ENCODE results near the gene DDX24.
A peak's percentile ranks its signal among the peaks of the same experiment; 100 is the strongest.

The DDX24 gene

GRCh38 chr14:94081386-94081820, 401 bp upstream of the DDX24 start:
- H3K4ac ChIP-seq (ENCODE audit: low read depth, low read length): no peak overlapping the region
- WGBS (ENCODE audit: extremely low coverage, insufficient coverage, low lambda C conversion rate): no CpG with 5 or more reads among the region's 19 CpGs
- H2BK15ac ChIP-seq (replicated peaks; ENCODE audit: low read depth): no peak overlapping the region

GRCh38 chr14:94079891-94080620, 946 bp downstream of the DDX24 start:
- Histone ChIP-seq H2BK5ac (ENCODE audit: low read length) (no peak overlapping the region), H3K79me1 (ENCODE audit: low read length) (peaks cover 27% of the 10 kb centered on the region), H4K5ac (ENCODE audit: low read length) (no peak overlapping the region), H3K4me3 (ENCODE audit: low read length) (peak overlapping the region; percentile 91), H2AK5ac (ENCODE audit: low read length) (no peak overlapping the region), H3K56ac (ENCODE audit: low read length) (peak overlapping the region; percentile 96), H2BK15ac (replicated peaks; ENCODE audit: low read depth) (no peak overlapping the region), H3K4me1 (ENCODE audit: control insufficient read depth, low read depth, low read length) (peaks cover 13% of the 10 kb centered on the region), H3K18ac (ENCODE audit: low read length) (no peak overlapping the region), H3K4me2 (ENCODE audit: low read length) (peak overlapping the region; percentile 84), H4K8ac (ENCODE audit: low read depth, low read length) (no peak overlapping the region), H3K27me3 (ENCODE audit: insufficient read depth, low read length, poor library complexity) (no peaks in the 10 kb centered on the region), H3K27ac (ENCODE audit: low read depth, low read length) (no peak overlapping the region), H2BK120ac (ENCODE audit: low read depth, low read length) (no peak overlapping the region), H3K4ac (ENCODE audit: low read depth, low read length) (no peak overlapping the region), H3K79me2 (ENCODE audit: control insufficient read depth, insufficient read depth, low read length) (peaks cover 44% of the 10 kb centered on the region), H3K9ac (ENCODE audit: low read length) (peak overlapping the region; percentile 95), H3K36me3 (ENCODE audit: control insufficient read depth, insufficient read depth, low read length) (peaks cover 6% of the 10 kb centered on the region), H3K23ac (ENCODE audit: low read length) (no peak overlapping the region)
- DNase-seq: peak; percentile 30
- no CpG with 5 or more reads among the region's 15 CpGs for WGBS (ENCODE audit: extremely low coverage, insufficient coverage, low lambda C conversion rate)

More at GRCh38 chr14:94081386-94081820, 401 bp upstream of the DDX24 start:
- DNase-seq: no peak
- Histone ChIP-seq H3K79me2 (ENCODE audit: control insufficient read depth, insufficient read depth, low read length) (peaks cover 37% of the 10 kb centered on the region), H3K79me1 (ENCODE audit: low read length) (peaks cover 27% of the 10 kb centered on the region), H3K4me2 (ENCODE audit: low read length) (peak overlapping the region; percentile 96), H2AK5ac (ENCODE audit: low read length) (no peak overlapping the region), H3K9ac (ENCODE audit: low read length) (peak overlapping the region; percentile 88), H3K23ac (ENCODE audit: low read length) (no peak overlapping the region), H3K18ac (ENCODE audit: low read length) (no peak overlapping the region), H4K8ac (ENCODE audit: low read depth, low read length) (no peak overlapping the region), H3K27ac (ENCODE audit: low read depth, low read length) (no peak overlapping the region), H4K5ac (ENCODE audit: low read length) (no peak overlapping the region), H3K27me3 (ENCODE audit: insufficient read depth, low read length, poor library complexity) (no peaks in the 10 kb centered on the region), H2BK120ac (ENCODE audit: low read depth, low read length) (no peak overlapping the region), H3K56ac (ENCODE audit: low read length) (peak overlapping the region; percentile 91), H2BK5ac (ENCODE audit: low read length) (no peak overlapping the region), H3K36me3 (ENCODE audit: control insufficient read depth, insufficient read depth, low read length) (peaks cover 6% of the 10 kb centered on the region), H3K4me1 (ENCODE audit: control insufficient read depth, low read depth, low read length) (peaks cover 13% of the 10 kb centered on the region), H3K4me3 (ENCODE audit: low read length) (peak overlapping the region; percentile 83)

GRCh38 chr14:94077823-94078222, 3.2 kb downstream of the DDX24 start:
- no peak overlapping the region for H3K9ac ChIP-seq (ENCODE audit: low read length)
- no peak overlapping the region for H3K4me2 ChIP-seq (ENCODE audit: low read length)
- H2AK5ac ChIP-seq (ENCODE audit: low read length): no peak overlapping the region
- no peak for DNase-seq
- H3K23ac ChIP-seq (ENCODE audit: low read length): no peak overlapping the region
- no peak overlapping the region for H3K18ac ChIP-seq (ENCODE audit: low read length)
- WGBS (ENCODE audit: extremely low coverage, insufficient coverage, low lambda C conversion rate): no CpG with 5 or more reads among the region's 5 CpGs
- H2BK120ac ChIP-seq (ENCODE audit: low read depth, low read length): no peak overlapping the region
- peaks cover 6% of the 10 kb centered on the region for H3K36me3 ChIP-seq (ENCODE audit: control insufficient read depth, insufficient read depth, low read length)
- H4K5ac ChIP-seq (ENCODE audit: low read length): no peak overlapping the region
- H2BK15ac ChIP-seq (replicated peaks; ENCODE audit: low read depth): no peak overlapping the region
- no peak overlapping the region for H3K27ac ChIP-seq (ENCODE audit: low read depth, low read length)
- H3K4me3 ChIP-seq (ENCODE audit: low read length): no peak overlapping the region
- no peak overlapping the region for H2BK5ac ChIP-seq (ENCODE audit: low read length)
- no peaks in the 10 kb centered on the region for H3K27me3 ChIP-seq (ENCODE audit: insufficient read depth, low read length, poor library complexity)
- H3K56ac ChIP-seq (ENCODE audit: low read length): no peak overlapping the region
- no peak overlapping the region for H4K8ac ChIP-seq (ENCODE audit: low read depth, low read length)
- H3K4me1 ChIP-seq (ENCODE audit: control insufficient read depth, low read depth, low read length): peaks cover 13% of the 10 kb centered on the region
- no peak overlapping the region for H3K4ac ChIP-seq (ENCODE audit: low read depth, low read length)
- peaks cover 53% of the 10 kb centered on the region for H3K79me2 ChIP-seq (ENCODE audit: control insufficient read depth, insufficient read depth, low read length)
- H3K79me1 ChIP-seq (ENCODE audit: low read length): peaks cover 27% of the 10 kb centered on the region

- H3K4ac ChIP-seq (ENCODE audit: low read depth, low read length): no peak overlapping the region
- H3K79me2 ChIP-seq (ENCODE audit: control insufficient read depth, insufficient read depth, low read length): peaks cover 57% of the 10 kb centered on the region
- H2AK5ac ChIP-seq (ENCODE audit: low read length): no peak overlapping the region
- H3K27ac ChIP-seq (ENCODE audit: low read depth, low read length): no peak overlapping the region
- no peak overlapping the region for H3K18ac ChIP-seq (ENCODE audit: low read length)
- H2BK15ac ChIP-seq (replicated peaks; ENCODE audit: low read depth): no peak overlapping the region
- WGBS (ENCODE audit: extremely low coverage, insufficient coverage, low lambda C conversion rate): no CpG with 5 or more reads among the region's 7 CpGs
- H4K5ac ChIP-seq (ENCODE audit: low read length): no peak overlapping the region
- no peak overlapping the region for H3K56ac ChIP-seq (ENCODE audit: low read length)
- H3K23ac ChIP-seq (ENCODE audit: low read length): no peak overlapping the region
- H3K79me1 ChIP-seq (ENCODE audit: low read length): peaks cover 27% of the 10 kb centered on the region
- DNase-seq: no peak
- H3K9ac ChIP-seq (ENCODE audit: low read length): no peak overlapping the region
- no peak overlapping the region for H4K8ac ChIP-seq (ENCODE audit: low read depth, low read length)
- no peak overlapping the region for H3K4me2 ChIP-seq (ENCODE audit: low read length)
- no peak overlapping the region for H2BK120ac ChIP-seq (ENCODE audit: low read depth, low read length)
- H3K4me1 ChIP-seq (ENCODE audit: control insufficient read depth, low read depth, low read length): peaks cover 13% of the 10 kb centered on the region
- H2BK5ac ChIP-seq (ENCODE audit: low read length): no peak overlapping the region
- no peaks in the 10 kb centered on the region for H3K27me3 ChIP-seq (ENCODE audit: insufficient read depth, low read length, poor library complexity)
- no peak overlapping the region for H3K4me3 ChIP-seq (ENCODE audit: low read length)
- H3K36me3 ChIP-seq (ENCODE audit: control insufficient read depth, insufficient read depth, low read length): peaks cover 6% of the 10 kb centered on the region
These were observed 3.7 kb downstream of the DDX24 start for GRCh38 chr14:94077111-94077821.

GRCh38 chr14:94075008-94075407, 6.0 kb downstream of the DDX24 start:
- Histone ChIP-seq H2BK5ac (ENCODE audit: low read length) (no peak overlapping the region), H3K27ac (ENCODE audit: low read depth, low read length) (no peak overlapping the region), H3K56ac (ENCODE audit: low read length) (no peak overlapping the region), H4K5ac (ENCODE audit: low read length) (no peak overlapping the region), H2BK120ac (ENCODE audit: low read depth, low read length) (no peak overlapping the region), H3K4me1 (ENCODE audit: control insufficient read depth, low read depth, low read length) (peaks cover 13% of the 10 kb centered on the region), H3K79me1 (ENCODE audit: low read length) (peaks cover 22% of the 10 kb centered on the region), H3K36me3 (ENCODE audit: control insufficient read depth, insufficient read depth, low read length) (peaks cover 6% of the 10 kb centered on the region), H3K23ac (ENCODE audit: low read length) (no peak overlapping the region), H3K27me3 (ENCODE audit: insufficient read depth, low read length, poor library complexity) (no peaks in the 10 kb centered on the region), H2AK5ac (ENCODE audit: low read length) (no peak overlapping the region), H3K4me3 (ENCODE audit: low read length) (no peak overlapping the region), H3K9ac (ENCODE audit: low read length) (no peak overlapping the region), H3K4me2 (ENCODE audit: low read length) (no peak overlapping the region), H3K79me2 (ENCODE audit: control insufficient read depth, insufficient read depth, low read length) (peaks cover 60% of the 10 kb centered on the region), H2BK15ac (replicated peaks; ENCODE audit: low read depth) (no peak overlapping the region), H4K8ac (ENCODE audit: low read depth, low read length) (no peak overlapping the region), H3K18ac (ENCODE audit: low read length) (no peak overlapping the region), H3K4ac (ENCODE audit: low read depth, low read length) (no peak overlapping the region)
- WGBS (ENCODE audit: extremely low coverage, insufficient coverage, low lambda C conversion rate): no CpG with 5 or more reads among the region's 2 CpGs
- no peak for DNase-seq

Measured in mesendoderm (in vitro differentiated cells).